ENCODE results near the gene PPP1R26. TPM values are rescaled to one million over a fixed set of nuclear protein-coding genes. Genes with fewer than 3 reads are reported as not detected.

The PPP1R26 gene
- total and polyA plus RNA-seq, 2 of the 4 experiments (the other 2 are of a cell fraction), result 3.8 to 5.6 TPM

GRCh38 chr9:135502168-135502872 lies 22.7 kb downstream of the PPP1R26 start:
- no peak overlapping the region for H3K27ac ChIP-seq (ENCODE audit: insufficient read depth, low read length)
- no peak for DNase-seq
- no peak for ATAC-seq (ENCODE audit: low read depth)
- H2BK120ac ChIP-seq (ENCODE audit: low read depth, low read length), result no peak overlapping the region
- H2BK5ac ChIP-seq (ENCODE audit: low read depth, low read length, poor library complexity, severe bottlenecking), result no peak overlapping the region
- H4K91ac ChIP-seq (ENCODE audit: insufficient read depth, low read depth, low read length), result no peak overlapping the region
- no peak for TF ChIP-seq NFE2L2 (IDR thresholded peaks at IDR 0.05; ENCODE audit: low read depth, low read length)
- no peak for TF ChIP-seq CTCF (conservative IDR thresholded peaks at IDR 0.05; ENCODE audit: low read depth, low read length)
- TF ChIP-seq RFX5 (IDR thresholded peaks at IDR 0.05; ENCODE audit: low read depth, low read length), result no peak
- TF ChIP-seq, protein P1, sequence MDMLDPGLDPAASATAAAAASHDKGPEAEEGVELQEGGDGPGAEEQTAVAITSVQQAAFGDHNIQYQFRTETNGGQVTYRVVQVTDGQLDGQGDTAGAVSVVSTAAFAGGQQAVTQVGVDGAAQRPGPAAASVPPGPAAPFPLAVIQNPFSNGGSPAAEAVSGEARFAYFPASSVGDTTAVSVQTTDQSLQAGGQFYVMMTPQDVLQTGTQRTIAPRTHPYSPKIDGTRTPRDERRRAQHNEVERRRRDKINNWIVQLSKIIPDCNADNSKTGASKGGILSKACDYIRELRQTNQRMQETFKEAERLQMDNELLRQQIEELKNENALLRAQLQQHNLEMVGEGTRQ (IDR thresholded peaks at IDR 0.05; ENCODE audit: low read depth, low read length), result no peak
- no peak for TF ChIP-seq RAD21 (IDR thresholded peaks at IDR 0.05; ENCODE audit: low read length)
- TF ChIP-seq MXI1 (IDR thresholded peaks at IDR 0.05; ENCODE audit: borderline replicate concordance, low read depth, low read length), result no peak
- H3K79me1 ChIP-seq (ENCODE audit: low read depth in 1 of 2, low read length in 2 of 2), result peaks cover 4 to 37% of the 10 kb centered on the region in 2 experiments
- H2BK15ac ChIP-seq (ENCODE audit: low read depth, low read length), result no peak overlapping the region
- H3K4me3 ChIP-seq (ENCODE audit: insufficient read depth, low read depth, low read length), result no peak overlapping the region
- dilution Hi-C loops (cut with HindIII; ENCODE audit: low sequenced_read_pairs, unreplicated experiment) (no loop called here), intact Hi-C loops (cut with micrococcal nuclease) (no loop called here), in situ Hi-C loops (cut with MboI; ENCODE audit: low sequenced_read_pairs) (no loop called here)
- H3K4ac ChIP-seq (ENCODE audit: low read depth, low read length), result no peak overlapping the region
- CTCF ChIA-PET, result no interaction called here
- 98% methylated on average over 7 of the region's 15 CpGs; no CpG with 5 or more reads in 1 of the 2 experiments for WGBS, 2 experiments (ENCODE audit: extremely low coverage in 2 of 2, insufficient read length in 1 of 2)
- no peak overlapping the region for H2AK5ac ChIP-seq (ENCODE audit: low read depth, low read length)
- no peak overlapping the region for H3K4me2 ChIP-seq (ENCODE audit: low read depth, low read length)
- no peak overlapping the region for H3K23ac ChIP-seq (ENCODE audit: low read depth, low read length)
- no TSS peak for BruUV-seq (replicated peaks)
- H4K8ac ChIP-seq (ENCODE audit: low read depth in 2 of 2, low read length in 2 of 2), result no peak overlapping the region
- no peak overlapping the region for H3K56ac ChIP-seq (ENCODE audit: extremely low read depth, insufficient read depth, low read length)
- POLR2A ChIA-PET (ENCODE audit: unreplicated experiment), result no interaction called here
- H4K20me1 ChIP-seq (ENCODE audit: insufficient read depth, low read length), result peaks cover 35% of the 10 kb centered on the region
- no peak overlapping the region for H3K9ac ChIP-seq (ENCODE audit: low read depth, low read length)
- H2AFZ ChIP-seq (replicated peaks; ENCODE audit: low read length, poor library complexity), result no peak overlapping the region
- H2AK9ac ChIP-seq (replicated peaks; ENCODE audit: low read depth, low read length, poor library complexity), result peak overlapping the region; percentile 61
- no peak overlapping the region for H2BK20ac ChIP-seq (ENCODE audit: low read depth, low read length)
- H3K14ac ChIP-seq (replicated peaks; ENCODE audit: low read depth, low read length), result no peak overlapping the region
- H3K27me3 ChIP-seq (ENCODE audit: control insufficient read depth, insufficient read depth, low read length), result no peaks in the 10 kb centered on the region
- no peaks in the 10 kb centered on the region for H3K9me3 ChIP-seq (ENCODE audit: control insufficient read depth, insufficient read depth, low read length)
- no peak overlapping the region for H3K18ac ChIP-seq (ENCODE audit: low read depth, low read length)
- peaks cover 6% of the 10 kb centered on the region; the same call in 1 of the 2 replicates for H3K4me1 ChIP-seq (ENCODE audit: control insufficient read depth, insufficient read depth, low read length)
- peaks cover 27% of the 10 kb centered on the region for H3K36me3 ChIP-seq (ENCODE audit: control insufficient read depth, insufficient read depth, low read length)
- H3K9me1 ChIP-seq (ENCODE audit: insufficient read depth, low read length), result no peaks in the 10 kb centered on the region
- H4K5ac ChIP-seq (ENCODE audit: low read depth, low read length), result no peak overlapping the region
